Fibroblast of lung (primary cell): Measurements from ENCODE around the gene MAP3K10. TPM values are rescaled to one million over a fixed set of nuclear protein-coding genes. Genes with fewer than 3 reads are reported as not detected.

Source experiments
- DNase-seq, 2 donors: peaks; one replicate each; pipeline versions ENCODE4 v3.0.0 to v3.0.0-alpha.2; 2010; ENCODE audit warnings: low read depth in 2 of 2
- H2AFZ ChIP-seq: 2 replicates; pipeline ENCODE4 v1.5.1; 2012; ENCODE audit warnings: low read length, control low read depth, inconsistent platforms
- H3K27ac ChIP-seq: 2 replicates; pipeline ENCODE4 v1.5.1; 2011; ENCODE audit warnings: low read length, control low read depth; ENCODE audit not compliant: insufficient read depth
- H3K27me3 ChIP-seq: 2 replicates; pipeline ENCODE4 v1.5.1; 2011; ENCODE audit warnings: mild to moderate bottlenecking, low read length; ENCODE audit not compliant: control insufficient read depth, insufficient read depth
- H3K36me3 ChIP-seq: 2 replicates; pipeline ENCODE4 v1.5.1; 2011; ENCODE audit warnings: low read length; ENCODE audit not compliant: control insufficient read depth, insufficient read depth
- H3K4me1 ChIP-seq: 2 replicates; pipeline ENCODE4 v1.5.1; 2011; ENCODE audit warnings: low read length; ENCODE audit not compliant: control insufficient read depth, insufficient read depth; ENCODE audit errors: extremely low read depth
- H3K4me2 ChIP-seq: 2 replicates; pipeline ENCODE4 v1.5.1; 2011; ENCODE audit warnings: low read length, control low read depth; ENCODE audit not compliant: insufficient read depth; ENCODE audit errors: extremely low read depth
- H3K4me3 ChIP-seq, 4 experiments: fragments of 200-600 bp in 1 of 4; sonication (generic) in 1 of 4; replicated peaks in 1 of 4; 2 replicates each; pipeline ENCODE4 v1.5.1; 2011 to 2016; ENCODE audit warnings: low read length in 4 of 4, low read depth in 3 of 4, mild to moderate bottlenecking in 3 of 4, control low read depth in 2 of 4, inconsistent platforms in 1 of 4, mixed read lengths in 1 of 4; ENCODE audit not compliant: insufficient read depth in 1 of 4; ENCODE audit errors: control extremely low read depth in 1 of 4
- H3K79me2 ChIP-seq: 2 replicates; pipeline ENCODE4 v1.5.1; 2012; ENCODE audit warnings: mild to moderate bottlenecking, low read length, inconsistent platforms; ENCODE audit not compliant: control insufficient read depth, insufficient read depth
- H3K9ac ChIP-seq: 2 replicates; pipeline ENCODE4 v1.5.1; 2011; ENCODE audit warnings: mild to moderate bottlenecking, low read length, control low read depth; ENCODE audit not compliant: insufficient read depth
- H3K9me3 ChIP-seq: 2 replicates; pipeline ENCODE4 v1.5.1; 2012; ENCODE audit warnings: low read depth, low read length; ENCODE audit not compliant: control insufficient read depth, insufficient read depth
- H4K20me1 ChIP-seq: 2 replicates; pipeline ENCODE4 v1.5.1; 2011; ENCODE audit warnings: low read length; ENCODE audit not compliant: control insufficient read depth, insufficient read depth; ENCODE audit errors: extremely low read depth
- EZH2 ChIP-seq: IDR thresholded peaks from 2 replicates; pipeline ENCODE4 v1.5.1; 2012; ENCODE audit warnings: low read length, control low read depth, mild to moderate bottlenecking; ENCODE audit errors: missing control alignments
- polyA plus RNA-seq, 2 donors: library from polyadenylated mRNA; depleted of rRNA in 1 of 2; stranded (reverse) in 1 of 2; unstranded in 1 of 2; fragments of >200 nt; gene quantifications; 2 replicates each; pipeline ENCODE4 v1.2.1, GENCODE V29; 2011 to 2012; ENCODE audit warnings: missing spikeins in 1 of 2
- total RNA-seq: library from RNA; depleted of rRNA; stranded (reverse); fragments of >200 nt; gene quantifications from 2 replicates; pipeline ENCODE4 v1.2.1, GENCODE V29; 2014
- TF ChIP-seq, protein P1 (sequence below), 2 donors: IDR thresholded peaks in 1 of 2; conservative IDR thresholded peaks in 1 of 2; 1 replicate in 1 of 2; 2 replicates in 1 of 2; pipeline ENCODE4 v1.5.1; 2011 to 2012; ENCODE audit warnings: low read length in 2 of 2, control low read depth in 1 of 2, inconsistent platforms in 1 of 2, low read depth in 1 of 2, mild to moderate bottlenecking in 1 of 2

Gene MAP3K10
- total and polyA plus RNA-seq, 2 donors (not counting 1 experiment from before 2014, with no cell fraction given): 2.7 to 7.4 TPM

DNA sequence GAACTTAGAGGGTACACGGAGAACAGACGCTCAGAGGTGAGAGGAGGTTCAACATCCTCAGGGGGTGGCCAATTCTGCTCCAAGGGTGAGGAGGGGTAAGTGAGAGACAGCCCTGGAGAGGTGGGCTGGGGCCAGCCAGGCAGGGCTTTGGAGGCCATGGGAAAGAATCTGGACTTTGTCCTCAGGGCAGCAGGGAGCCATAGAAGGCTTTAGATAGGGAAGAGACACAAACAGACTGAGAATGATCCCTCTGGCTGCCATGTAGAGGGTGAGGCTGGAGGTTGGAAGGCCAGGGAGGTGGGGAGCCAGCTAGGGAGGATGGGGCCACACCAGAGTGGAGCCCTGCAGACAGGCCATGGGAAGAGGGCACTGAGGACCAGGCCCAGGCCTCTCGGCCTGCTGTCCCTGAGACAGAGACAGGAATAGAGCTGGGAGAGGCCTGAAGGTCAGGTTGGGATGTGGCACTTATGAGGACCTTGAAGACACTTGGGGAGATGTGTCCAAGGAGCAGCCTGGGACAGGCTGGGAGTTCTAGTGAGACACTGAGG lies 64.5 kb downstream of the MAP3K10 start:
- TF ChIP-seq, protein P1, sequence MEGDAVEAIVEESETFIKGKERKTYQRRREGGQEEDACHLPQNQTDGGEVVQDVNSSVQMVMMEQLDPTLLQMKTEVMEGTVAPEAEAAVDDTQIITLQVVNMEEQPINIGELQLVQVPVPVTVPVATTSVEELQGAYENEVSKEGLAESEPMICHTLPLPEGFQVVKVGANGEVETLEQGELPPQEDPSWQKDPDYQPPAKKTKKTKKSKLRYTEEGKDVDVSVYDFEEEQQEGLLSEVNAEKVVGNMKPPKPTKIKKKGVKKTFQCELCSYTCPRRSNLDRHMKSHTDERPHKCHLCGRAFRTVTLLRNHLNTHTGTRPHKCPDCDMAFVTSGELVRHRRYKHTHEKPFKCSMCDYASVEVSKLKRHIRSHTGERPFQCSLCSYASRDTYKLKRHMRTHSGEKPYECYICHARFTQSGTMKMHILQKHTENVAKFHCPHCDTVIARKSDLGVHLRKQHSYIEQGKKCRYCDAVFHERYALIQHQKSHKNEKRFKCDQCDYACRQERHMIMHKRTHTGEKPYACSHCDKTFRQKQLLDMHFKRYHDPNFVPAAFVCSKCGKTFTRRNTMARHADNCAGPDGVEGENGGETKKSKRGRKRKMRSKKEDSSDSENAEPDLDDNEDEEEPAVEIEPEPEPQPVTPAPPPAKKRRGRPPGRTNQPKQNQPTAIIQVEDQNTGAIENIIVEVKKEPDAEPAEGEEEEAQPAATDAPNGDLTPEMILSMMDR (conservative IDR thresholded peaks at IDR 0.05 in 1 of 2, IDR thresholded peaks at IDR 0.05 in 1 of 2; ENCODE audit: low read depth in 1 of 2, low read length in 2 of 2): no peak
- H3K4me2 ChIP-seq: no peak overlapping the region
- H3K9me3 ChIP-seq: no peaks in the 10 kb centered on the region
- no peak overlapping the region for H3K4me3 ChIP-seq
- peaks cover 11% of the 10 kb centered on the region for H3K79me2 ChIP-seq
- H2AFZ ChIP-seq: no peak overlapping the region
- H4K20me1 ChIP-seq: peaks cover 2% of the 10 kb centered on the region
- no peaks in the 10 kb centered on the region for H3K4me1 ChIP-seq
- no peak overlapping the region for H3K27ac ChIP-seq
- H3K9ac ChIP-seq: no peak overlapping the region
- no peaks in the 10 kb centered on the region for H3K27me3 ChIP-seq
- no peak for DNase-seq
- H3K36me3 ChIP-seq: peaks cover 13% of the 10 kb centered on the region

DNA sequence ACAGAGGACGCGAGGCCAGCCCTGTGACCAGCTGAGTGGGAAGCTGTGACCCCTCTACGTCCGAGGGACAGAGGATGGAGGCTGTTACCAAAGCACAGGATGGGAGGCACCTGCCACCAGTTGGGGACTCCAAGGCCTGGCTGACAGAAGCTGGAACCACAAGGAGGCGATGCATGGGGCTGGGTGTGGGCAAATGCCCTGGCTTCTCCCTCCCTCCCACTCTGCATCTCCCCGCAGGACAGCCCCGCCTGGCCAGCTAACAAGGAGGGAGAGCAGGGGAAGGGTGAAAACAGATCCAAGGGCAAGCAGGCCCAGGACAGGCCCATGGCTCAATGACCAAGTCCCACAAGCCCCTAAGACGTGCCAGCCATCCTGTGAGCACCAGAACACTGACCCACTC lies 65.3 kb downstream of the MAP3K10 start:
- Histone ChIP-seq H3K79me2 (peaks cover 11% of the 10 kb centered on the region), H3K4me3 (no peak overlapping the region), H3K4me1 (no peaks in the 10 kb centered on the region), H3K36me3 (peaks cover 13% of the 10 kb centered on the region), H2AFZ (no peak overlapping the region), H4K20me1 (peaks cover 2% of the 10 kb centered on the region), H3K9me3 (no peaks in the 10 kb centered on the region), H3K27ac (no peak overlapping the region), H3K27me3 (no peaks in the 10 kb centered on the region), H3K4me2 (no peak overlapping the region), H3K9ac (no peak overlapping the region)
- no peak for DNase-seq
- no peak for TF ChIP-seq EZH2
- TF ChIP-seq, protein P1 (conservative IDR thresholded peaks at IDR 0.05 in 1 of 2, IDR thresholded peaks at IDR 0.05 in 1 of 2; ENCODE audit: low read depth in 1 of 2, low read length in 2 of 2): no peak

DNA sequence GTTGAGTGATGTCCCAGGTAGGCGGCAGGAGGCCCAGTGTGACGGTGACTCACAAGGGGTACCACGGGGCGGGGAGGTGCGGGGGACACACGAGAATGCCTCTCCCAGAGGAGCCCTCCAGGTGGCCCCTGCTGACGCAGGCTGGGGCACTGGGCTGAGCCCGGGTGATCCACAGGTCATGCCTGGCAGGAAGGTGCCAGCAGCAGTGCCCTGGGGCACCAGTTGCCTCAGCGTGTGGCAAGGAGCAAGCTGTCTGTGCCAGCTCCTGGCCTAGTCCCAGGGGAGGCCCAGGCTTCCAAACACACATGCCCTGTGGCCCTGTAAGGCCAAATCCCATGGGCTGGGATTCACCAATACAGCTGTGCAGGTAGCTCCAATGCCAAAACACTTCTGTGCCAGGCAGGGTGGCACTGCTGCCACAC lies 65.9 kb downstream of the MAP3K10 start:
- no peak for TF ChIP-seq EZH2
- TF ChIP-seq, protein P1 (conservative IDR thresholded peaks at IDR 0.05 in 1 of 2, IDR thresholded peaks at IDR 0.05 in 1 of 2; ENCODE audit: low read depth in 1 of 2, low read length in 2 of 2): no peak
- Histone ChIP-seq H3K9ac (no peak overlapping the region), H3K4me1 (no peaks in the 10 kb centered on the region), H3K27me3 (no peaks in the 10 kb centered on the region), H3K27ac (no peak overlapping the region), H3K79me2 (peaks cover 9% of the 10 kb centered on the region), H3K4me2 (no peak overlapping the region), H2AFZ (no peak overlapping the region), H3K36me3 (peaks cover 13% of the 10 kb centered on the region), H4K20me1 (no peaks in the 10 kb centered on the region), H3K4me3 (no peak overlapping the region), H3K9me3 (no peaks in the 10 kb centered on the region)
- DNase-seq: no peak
